ENCODE data around the gene KCNA10.

The KCNA10 gene

DNA sequence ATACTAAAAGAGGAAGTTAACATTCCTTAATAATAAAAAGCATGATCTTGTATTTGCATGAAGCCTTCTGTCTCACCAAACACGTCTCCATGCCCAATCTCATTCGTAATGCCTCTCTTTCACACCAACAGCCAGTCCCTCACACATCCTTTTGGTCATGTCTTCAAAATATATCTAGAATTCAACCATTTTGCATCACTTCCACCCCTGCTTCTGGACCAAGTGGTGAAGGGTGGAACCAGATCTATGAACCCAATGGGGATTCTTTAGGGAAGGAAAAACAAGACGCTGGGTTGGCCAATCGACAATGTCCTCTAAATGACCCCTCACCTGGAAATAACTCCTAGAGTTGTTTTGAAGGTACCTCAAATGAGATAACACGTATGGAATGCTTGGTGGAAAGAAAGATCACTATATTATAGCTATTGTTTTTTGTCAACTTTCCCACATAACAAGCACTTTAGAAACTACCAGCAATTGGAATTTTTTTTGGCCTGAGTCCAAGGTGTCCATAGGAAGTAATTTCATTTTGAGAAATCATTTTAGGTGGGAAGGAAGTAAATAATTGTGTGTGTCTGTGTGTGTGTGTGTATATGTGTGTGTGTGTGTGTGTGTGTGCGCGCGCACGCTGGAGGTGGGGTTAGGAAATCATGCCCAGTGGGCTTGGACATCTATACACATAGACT lies at the start of gene KCNA10:
KCNA10 (minus strand) TSS at position 51 of the 686 bp plus-strand sequence. CDS start 388 bp downstream, outside the sequence.
- DNase-seq (ENCODE audit: low read depth in 3 of 3): no peak

DNA sequence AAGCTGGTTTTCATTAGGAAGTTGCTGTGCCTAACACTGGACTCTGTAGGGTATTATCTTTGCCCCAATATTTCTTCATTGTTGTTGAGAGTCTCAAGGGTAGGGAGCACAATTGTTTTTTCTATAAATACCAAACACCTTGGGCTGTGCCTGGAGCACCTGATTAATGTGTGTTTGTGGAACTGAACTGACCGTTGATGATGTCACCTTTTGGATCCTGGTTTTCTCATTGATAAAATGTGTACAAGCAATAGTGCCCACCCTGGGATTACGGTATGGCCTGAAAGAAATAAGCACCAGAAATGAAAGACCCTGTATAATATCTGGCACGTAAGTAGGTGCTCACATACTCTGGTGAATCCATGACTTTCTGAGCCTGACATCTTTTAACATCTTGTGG lies 47.9 kb upstream of the KCNA10 start:
- no peak for DNase-seq (ENCODE audit: low read depth in 3 of 3)

DNA sequence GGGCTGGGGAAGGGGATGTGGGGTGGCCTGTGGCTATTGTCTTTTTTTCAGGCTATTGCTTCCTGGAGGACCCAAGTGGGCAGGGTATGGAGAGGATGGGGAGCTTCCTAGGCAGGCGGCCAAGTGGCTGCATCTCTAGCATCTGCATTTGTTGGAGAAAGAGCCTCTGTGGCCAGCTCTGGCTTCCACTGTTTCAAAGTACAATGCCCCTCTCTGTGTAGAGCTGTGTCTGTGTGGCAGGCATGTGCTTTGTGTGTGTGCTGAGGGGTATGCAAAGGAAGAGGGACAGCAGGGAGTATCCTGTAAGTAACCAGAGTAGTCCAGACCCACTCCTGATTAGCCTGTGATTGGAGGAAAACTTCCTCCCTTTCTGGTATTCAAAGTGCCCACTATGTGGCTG lies 46.6 kb upstream of the KCNA10 start:
- DNase-seq (ENCODE audit: low read depth in 3 of 3): no peak

DNA sequence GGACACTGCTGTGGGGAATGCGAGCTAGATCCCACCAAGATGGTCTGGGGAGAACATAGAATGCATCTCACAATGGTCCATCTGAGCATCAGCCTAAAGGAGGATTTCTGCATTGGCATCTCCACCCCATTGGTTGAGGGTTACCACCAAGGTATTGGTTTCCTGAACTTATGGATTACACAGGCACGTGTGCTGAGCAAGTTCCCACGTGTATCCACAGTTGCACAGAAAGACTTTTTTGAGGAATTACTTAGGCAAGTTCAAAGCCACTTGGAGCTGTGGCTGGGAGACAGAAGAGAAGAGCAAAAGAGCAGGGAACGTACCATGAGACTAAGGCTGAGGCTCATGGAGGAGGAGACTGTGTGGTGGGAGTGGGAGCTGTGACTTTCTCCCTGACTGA lies 44.1 kb upstream of the KCNA10 start:
- no peak for DNase-seq (ENCODE audit: low read depth in 3 of 3)

DNA sequence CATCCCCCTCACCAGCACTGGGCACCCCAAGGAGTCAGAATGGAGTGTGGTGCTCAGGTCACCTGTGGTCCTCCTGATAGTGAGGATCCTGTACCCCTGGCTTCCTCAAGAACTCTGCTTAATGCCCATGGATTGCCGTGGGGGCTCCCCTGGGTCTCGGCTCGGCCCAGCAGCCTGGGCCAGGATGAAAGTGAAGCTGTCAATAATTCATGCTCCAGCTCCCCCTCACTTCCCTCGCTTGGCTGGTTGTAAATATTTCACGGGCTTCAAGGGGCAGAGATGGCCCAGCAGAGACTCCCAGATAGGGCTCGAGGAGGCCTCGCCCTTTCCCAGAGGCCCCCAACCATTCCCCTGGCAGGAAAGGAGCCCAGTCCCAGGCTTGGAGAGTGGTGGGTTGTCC lies 42.6 kb upstream of the KCNA10 start:
- no peak for DNase-seq (ENCODE audit: low read depth in 3 of 3)

DNA sequence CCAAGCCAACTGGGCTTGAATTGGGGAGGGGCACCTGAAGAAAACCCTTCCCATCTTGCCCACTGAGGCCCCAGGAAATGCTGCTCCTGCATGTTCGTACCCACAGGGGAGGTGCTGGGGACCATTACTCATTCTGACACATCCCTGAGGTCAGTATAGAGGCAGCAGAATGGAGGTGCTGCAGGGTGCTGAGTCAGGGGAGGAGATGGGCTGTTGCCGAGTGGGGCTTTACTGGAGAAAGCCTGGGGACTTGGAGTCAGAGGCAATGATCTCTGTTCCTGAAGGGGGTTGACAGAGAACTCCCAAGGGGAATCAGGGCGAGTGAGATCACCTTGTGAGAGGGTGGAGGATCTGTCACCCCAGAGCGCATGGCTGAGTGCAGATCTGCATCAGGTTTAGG lies 40.2 kb upstream of the KCNA10 start:
- no peak for DNase-seq (ENCODE audit: low read depth in 3 of 3)

DNA sequence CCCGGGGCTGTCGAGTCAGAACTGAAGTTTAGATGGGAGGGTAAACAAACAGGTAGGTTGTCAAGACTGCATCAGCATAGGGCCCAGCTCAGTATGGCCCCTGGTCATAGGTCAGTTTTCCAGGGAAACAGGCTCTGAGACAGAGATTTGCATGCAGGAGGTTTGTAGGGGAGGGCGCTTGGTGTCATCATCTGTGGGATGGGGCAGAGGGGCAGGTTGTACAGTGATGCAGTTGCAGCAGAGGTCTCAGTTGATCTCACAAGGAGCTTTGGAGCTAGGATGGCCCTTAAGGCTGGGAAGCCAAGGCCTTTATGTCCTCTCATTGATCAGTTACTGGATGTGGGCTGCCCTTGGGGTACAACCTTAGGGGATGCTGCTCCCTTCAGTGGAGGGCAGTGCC lies 38.5 kb upstream of the KCNA10 start:
- no peak for DNase-seq (ENCODE audit: low read depth in 3 of 3)

DNA sequence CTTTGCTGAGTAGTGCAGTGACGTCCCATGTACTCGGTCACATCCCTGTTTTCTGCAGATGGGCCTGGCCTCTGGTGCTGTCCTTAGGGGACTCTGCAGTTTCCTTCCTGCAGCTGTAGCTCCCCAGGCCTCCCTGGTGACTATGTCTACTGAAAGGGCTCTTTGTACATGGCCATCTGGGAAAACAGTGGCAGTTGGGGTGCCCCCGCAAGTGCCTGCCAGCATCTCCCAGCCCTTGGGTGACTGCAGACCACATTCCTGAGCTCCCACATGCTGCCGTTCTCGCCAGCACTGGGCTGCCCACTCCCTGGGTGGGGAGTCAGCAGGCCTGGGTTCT lies 37.5 kb upstream of the KCNA10 start:
- DNase-seq (ENCODE audit: low read depth in 3 of 3): no peak

DNA sequence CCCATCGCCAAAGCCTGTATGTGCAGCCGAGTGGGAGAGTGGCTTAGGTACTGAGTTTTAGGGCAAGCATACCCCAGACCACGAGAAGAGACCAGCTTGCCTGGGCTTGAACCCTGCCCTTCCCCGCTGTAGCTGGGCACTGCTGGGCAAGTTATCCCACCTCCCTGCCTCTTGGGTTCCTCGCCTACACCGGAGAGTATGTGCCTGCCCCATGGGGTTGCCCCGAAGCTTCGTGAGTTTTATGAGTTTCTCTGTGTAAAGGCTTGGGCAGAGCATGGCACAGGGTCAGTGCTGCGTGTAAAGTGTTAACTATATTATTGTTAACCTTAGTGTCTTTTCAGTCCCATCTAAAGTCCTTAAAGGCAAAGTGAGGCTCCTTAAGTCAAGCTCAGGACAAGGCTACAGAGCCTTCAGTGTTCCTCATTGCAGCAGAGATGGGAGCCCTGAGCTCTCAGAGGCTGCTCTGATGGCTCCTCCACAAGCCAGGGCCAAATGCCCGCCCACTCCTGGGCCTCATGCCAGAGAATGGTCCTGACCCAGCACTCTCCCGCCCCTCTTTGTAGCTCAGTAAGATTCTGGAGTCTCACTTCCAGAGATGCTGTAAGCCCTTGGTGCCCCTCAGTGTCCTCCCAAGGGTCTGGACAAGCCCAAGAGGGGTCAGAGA lies 37.0 kb upstream of the KCNA10 start:
- DNase-seq (ENCODE audit: low read depth in 3 of 3): no peak

DNA sequence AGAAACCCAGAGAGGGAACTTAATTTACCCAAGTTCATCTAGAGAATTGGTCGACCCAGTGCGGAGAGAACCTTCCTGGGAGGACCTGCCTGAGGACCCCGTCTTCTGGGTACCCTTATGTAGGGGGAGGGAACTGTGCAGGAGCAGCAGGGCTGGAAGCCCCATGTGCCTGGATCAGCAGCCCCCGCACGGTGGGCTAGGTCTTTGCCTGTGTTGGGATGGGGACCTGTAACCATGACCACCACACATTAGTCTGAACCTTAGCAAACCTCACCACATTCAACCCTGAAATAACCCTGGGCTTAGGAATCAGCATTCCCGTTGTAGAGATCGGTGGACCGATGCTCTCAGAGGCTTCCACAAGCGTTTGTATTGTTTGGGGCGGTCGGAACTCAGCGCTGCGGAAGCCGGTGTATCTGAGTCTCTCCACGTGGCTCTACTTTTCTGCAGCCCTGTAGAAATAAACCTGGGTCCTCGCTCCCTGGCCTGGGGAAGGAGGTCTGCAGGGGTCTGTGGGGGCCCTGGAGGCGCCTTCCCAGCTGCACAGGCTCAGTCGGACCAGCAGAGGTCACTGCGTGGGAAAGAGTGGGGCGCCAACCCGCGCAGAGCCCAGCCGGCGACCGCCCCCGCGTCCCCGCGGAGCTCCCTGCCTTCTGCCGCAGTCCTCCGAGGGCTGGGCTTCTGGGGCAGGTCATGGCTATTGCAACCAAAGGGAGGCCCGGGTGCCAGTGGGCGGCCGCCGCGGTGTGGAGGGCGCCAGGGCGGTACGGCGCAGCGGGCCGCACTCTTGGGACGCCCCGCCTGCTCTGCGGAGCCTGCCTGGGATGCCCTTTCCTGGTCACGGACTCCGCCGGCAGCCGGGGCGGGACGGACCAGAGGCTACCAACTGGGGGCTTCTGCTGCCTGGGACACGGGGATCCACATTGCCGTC lies 36.2 kb upstream of the KCNA10 start:
- peak; percentile 25 to 59 (median 29) for DNase-seq (ENCODE audit: low read depth in 3 of 3)

DNA sequence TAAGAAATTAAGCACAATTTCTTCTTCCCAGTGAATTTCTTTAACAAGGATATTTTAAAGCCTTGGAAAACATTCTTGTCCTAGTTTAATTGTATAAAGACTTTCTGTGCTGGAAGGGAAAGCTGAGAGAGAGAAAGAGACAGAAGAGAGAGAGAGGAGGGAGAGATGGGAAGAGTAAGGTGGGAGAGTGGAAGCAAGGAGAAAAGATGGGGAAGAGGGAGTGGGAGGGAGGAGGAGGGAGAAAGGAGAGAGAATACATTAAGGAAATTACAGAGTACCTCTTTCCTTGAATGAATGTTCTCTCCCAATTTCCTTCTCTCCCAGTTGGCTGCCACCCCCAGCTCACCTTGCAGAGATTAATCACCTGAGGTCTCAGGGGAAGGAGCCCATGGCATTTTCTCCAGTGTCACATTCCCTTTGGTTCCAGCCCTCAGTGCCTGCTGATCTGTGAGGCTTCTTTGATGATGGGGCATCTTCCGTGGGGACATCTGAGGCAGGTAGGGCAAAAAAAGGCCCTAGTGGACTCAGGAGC lies 32.4 kb upstream of the KCNA10 start:
- no peak for DNase-seq (ENCODE audit: low read depth in 3 of 3)

DNA sequence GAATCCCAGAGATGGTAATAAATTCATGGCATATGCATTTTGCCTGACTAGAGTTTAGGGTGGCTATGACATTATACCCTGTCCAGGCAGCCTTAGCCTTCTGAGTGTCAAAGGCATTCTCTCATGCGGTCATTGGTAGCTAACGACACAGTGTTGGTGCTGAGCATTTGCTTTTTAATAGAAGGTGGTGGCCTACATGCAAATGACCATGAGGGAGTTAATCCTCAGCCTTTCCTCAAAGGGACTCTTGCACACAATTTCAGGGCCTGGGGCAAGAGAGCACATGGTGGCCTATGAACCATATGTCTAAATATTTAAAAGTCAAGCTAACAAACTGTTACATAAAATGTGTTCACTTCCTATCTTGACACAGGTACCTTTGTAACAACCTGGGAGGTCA lies 30.9 kb upstream of the KCNA10 start:
- DNase-seq (ENCODE audit: low read depth in 3 of 3): no peak

DNA sequence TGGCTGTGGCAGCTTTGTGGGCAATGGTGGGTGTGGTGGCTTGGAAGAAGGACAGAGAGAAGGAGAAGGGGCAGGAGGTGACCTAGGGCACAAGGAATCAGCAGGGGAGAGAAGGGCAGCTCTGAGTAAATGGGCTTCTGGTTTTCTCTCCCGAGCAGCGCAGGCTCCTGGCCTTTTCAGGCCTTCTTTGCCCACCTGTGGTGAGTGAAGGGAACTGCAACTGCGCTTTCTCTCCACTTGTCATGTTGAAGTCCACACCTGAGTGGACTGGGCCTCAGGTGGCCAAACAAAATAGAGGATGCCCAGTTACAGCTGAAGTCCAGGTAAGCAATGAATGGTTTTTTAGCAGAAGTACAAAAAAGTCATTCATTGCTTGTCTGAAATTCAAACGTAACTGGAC lies 29.4 kb upstream of the KCNA10 start:
- no peak for DNase-seq (ENCODE audit: low read depth in 3 of 3)

DNA sequence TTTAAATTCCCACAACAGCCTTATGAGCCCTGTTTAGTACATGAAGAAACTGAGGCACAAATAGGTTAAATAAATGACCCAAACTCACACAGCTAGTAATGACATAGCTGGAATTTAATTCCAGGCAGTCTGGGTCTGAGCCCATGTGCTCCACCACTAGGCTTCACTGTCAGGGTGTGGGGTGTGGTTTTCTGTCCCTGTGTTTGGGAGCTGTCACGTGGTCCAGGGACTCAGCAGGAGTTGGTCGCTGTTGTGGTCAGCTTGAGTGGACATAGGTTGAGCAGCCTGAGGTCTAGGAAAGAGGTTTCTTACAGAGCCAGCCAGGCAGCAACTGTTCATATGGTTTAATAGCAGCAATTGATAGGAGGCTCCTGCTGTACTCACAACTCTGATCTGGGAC lies 28.0 kb upstream of the KCNA10 start:
- DNase-seq (ENCODE audit: low read depth in 3 of 3): no peak

DNA sequence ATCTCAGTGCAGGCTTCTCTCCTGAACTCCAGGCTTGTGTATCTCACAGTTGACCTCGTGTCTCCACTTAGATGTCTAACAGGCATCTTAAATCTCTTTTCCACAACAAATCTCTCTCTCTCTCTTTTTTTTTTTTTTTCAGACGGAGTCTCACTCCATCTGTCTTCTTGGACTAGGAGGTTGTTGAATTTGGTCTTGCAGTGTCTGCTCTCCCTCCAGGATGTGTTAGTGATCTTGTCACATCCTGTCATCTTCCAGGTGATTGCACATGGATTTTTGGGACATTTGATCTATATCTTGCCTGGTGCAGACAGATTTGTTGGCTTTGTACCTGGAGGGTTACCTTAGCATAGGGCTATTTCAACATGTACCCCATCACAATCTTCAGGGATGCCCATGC lies 26.5 kb upstream of the KCNA10 start:
- DNase-seq (ENCODE audit: low read depth in 3 of 3): no peak

DNA sequence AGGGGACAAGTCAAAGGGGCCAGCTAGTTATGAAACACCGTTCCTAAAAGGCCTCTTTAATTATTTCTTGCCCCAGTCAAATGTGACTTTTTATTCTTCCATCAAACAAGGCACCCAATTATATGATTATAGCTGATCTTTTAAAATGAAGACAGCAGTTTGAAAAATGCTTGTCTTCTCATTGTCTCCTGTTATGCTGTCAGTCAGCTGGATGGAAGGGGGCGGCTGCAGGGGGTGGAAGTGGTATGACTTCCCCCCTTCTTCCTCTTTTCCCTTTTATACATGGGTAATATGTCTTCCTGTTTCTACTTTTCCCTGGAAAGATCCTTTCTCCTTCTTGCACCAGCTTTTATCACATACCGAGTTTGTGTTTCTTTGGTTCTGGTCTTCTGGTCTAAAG lies 25.8 kb upstream of the KCNA10 start:
- DNase-seq (ENCODE audit: low read depth in 3 of 3): no peak

DNA sequence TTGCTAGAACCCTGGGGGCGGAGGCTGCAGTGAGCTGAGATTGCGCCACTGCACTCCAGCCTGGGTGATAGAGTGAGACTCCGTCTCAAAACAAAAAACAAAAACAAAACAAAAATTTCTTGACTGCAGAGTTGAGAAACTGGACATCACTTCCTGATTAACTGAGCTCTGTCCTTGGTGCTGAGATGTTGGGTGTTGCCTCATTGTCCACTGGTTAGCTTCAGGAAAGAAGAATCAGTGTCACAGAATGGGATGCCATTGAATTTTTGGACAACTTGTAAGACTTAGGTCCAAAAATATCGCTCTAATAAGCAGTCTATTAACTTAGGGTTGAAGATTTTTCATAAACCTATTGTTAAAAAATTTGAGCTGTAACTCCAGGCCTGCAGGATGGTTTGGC lies 23.8 kb upstream of the KCNA10 start:
- no peak for DNase-seq (ENCODE audit: low read depth in 3 of 3)

DNA sequence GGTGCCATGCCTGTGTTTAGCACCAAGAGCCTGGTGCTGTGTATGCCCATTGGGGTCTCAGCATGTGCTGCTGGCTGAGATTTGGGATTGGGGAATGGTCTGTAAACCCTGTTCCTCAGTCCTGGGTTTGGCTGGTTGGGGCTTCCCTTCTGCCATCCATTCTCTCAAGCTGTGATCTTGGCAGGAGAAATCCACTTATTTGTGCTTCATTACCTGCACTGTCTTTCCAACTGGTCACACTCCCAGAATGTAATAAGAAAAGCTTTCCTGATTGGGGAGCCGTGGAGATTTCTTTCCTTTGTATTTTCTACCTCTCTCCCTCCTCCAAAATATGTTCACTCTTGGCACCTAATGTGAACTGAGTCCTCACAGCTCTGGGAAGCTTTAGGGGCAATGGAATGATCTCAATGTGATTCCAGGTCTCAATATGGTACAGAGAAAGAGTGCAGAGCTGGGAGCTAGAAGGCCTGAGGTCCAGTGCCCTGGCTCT lies 23.0 kb upstream of the KCNA10 start:
- no peak for DNase-seq (ENCODE audit: low read depth in 3 of 3)

DNA sequence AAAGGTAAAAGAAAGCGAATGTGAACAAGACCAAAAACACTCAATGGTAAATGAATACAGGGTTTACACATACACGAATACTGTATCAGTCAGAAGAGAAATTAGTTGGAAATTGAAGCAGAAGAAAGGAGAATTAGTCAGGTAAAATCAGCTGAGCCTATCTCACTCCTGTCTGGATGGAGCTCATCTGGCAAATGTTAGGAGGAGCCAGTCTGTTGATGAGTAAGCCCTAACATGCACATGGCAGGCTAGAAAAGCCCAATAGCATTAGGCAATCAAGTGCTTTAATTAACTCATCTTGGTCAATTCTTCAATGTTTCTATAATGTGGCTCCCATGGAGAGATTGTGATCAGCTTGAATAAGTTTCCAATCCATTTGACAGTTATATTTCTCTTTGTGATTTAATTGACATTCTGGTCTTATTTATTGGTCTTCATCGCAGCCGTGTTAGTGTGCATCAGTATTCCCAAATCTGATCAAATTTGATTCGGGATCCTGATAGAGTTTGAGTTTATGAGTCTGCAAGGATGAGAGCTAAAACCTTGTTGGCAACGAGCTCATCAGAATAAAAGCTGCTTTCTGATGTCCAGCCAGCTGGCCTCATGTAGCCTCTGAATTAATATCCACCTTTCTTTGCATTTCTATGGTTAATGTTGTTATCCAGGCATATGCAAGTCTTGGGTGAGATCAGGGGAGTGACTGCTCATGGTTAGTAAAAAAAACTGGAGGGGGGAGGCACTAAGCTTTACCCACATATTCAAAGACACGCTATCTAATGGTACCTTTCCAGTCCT lies 22.1 kb upstream of the KCNA10 start:
- no peak for DNase-seq (ENCODE audit: low read depth in 3 of 3)

DNA sequence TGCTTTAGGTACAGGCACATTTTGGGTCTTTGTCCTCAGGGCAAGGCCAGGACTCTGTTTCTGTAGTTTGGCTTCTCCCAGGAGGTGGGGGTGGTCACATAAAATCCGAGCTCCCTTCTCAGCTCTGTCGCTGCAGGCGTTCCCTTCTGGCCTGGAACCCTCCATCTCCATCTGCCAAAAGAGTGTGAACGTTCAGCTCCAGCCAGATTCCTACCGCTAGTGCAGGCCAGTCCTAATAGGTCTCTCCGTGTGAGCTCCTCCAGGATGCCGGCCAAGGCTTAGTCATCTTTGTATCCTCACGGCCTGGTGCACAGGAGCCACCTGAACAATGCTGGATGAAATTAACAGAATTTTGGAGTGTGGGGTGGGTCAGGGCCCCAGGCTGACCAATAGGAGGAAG lies 19.9 kb upstream of the KCNA10 start:
- DNase-seq (ENCODE audit: low read depth in 3 of 3): no peak

DNA sequence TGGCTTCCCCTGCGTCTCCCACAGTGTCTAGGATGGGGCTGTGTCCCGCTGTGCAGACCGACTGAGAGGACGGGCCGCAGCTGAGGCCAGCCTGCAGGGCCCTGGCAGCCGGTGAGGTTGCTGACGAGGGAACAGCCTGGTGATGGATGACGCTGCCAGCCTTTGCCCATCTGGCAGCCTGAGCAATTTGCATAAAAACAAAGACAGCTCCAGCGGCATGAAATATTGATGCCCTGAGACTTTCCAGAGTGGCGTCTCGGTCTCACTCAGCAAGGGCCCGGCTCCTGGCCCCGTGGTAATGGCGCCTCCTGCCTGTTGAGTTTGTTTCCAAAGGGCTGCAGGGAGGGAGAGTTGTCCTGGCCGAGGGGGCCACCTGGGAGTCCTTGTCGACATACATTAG lies 19.1 kb upstream of the KCNA10 start:
- no peak for DNase-seq (ENCODE audit: low read depth in 3 of 3)

DNA sequence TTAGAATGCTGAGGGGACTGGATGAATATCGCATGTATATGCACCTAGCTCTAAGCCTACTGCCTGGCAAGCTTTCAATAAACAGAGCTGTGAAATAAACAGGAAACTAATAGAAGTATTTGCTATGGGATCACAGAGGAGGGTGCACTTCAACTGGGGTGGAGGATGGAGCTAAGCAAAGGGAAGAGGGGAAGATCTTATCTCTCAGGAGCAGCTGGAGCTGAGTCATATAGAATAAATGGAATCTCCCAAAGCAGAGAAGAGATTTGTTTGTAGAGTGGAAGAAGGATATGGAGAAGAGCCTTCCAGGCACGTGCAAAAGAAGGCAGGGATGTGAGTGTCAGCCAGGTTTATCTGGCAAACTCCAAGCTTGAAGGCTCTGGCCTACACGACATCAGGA lies 17.0 kb upstream of the KCNA10 start:
- DNase-seq (ENCODE audit: low read depth in 3 of 3): no peak
